Activated T-cell treated with anti-CD3 and anti-CD28 coated beads, Interleukin-2, amount 50 U/mL, for 72 hours (primary cell): ENCODE measurements around the gene ACSF3. TPM values are rescaled to one million over a fixed set of nuclear protein-coding genes. Genes with fewer than 3 reads are reported as not detected.
A peak's percentile ranks its signal among the peaks of the same experiment; 100 is the strongest.

Source experiments
- ATAC-seq, 2 donors: fragments of 150-1000 bp; cut with Tn5 transposase; replicated peaks in 1 of 2; 2 replicates each; pipeline ENCODE4 v1.10.0; 2021; ENCODE audit warnings: moderate library complexity in 2 of 2, mild to moderate bottlenecking in 1 of 2
- DNase-seq, 2 donors: peaks; one replicate each; pipeline ENCODE4 v3.0.0; 2021 to 2022; ENCODE audit warnings: mixed read lengths in 1 of 2
- H3K27ac Mint-ChIP-seq: one replicate; pipeline ENCODE4 v1.8.0; 2022; ENCODE audit warnings: mild to moderate bottlenecking, moderate library complexity, mixed read lengths
- H3K27me3 Mint-ChIP-seq: one replicate; pipeline ENCODE4 v1.8.0; 2022; ENCODE audit warnings: low read depth, mixed read lengths
- H3K36me3 Mint-ChIP-seq, 2 donors: one replicate each; pipeline ENCODE4 v1.8.0; 2022; ENCODE audit warnings: mixed read lengths in 2 of 2, mild to moderate bottlenecking in 1 of 2; ENCODE audit not compliant: insufficient read depth in 2 of 2
- H3K4me1 Mint-ChIP-seq: one replicate; pipeline ENCODE4 v1.8.0; 2022; ENCODE audit warnings: low read depth, mixed read lengths
- H3K4me3 Mint-ChIP-seq, 2 donors: one replicate each; pipeline ENCODE4 v1.8.0; 2022; ENCODE audit warnings: mild to moderate bottlenecking in 2 of 2, mixed read lengths in 2 of 2, moderate library complexity in 2 of 2
- H3K9me3 Mint-ChIP-seq, 2 donors: one replicate each; pipeline ENCODE4 v1.8.0; 2022; ENCODE audit warnings: mixed read lengths in 2 of 2
- total RNA-seq, 2 donors: library from RNA; stranded (reverse); gene quantifications; one replicate each; pipeline ENCODE4 v1.2.3, GENCODE V29; 2022

The ACSF3 gene
- total RNA-seq, 2 donors from 2014 or later, result 50.6 to 66.7 TPM

GRCh38 chr16:89140401-89140800 is 46.7 kb downstream of the ACSF3 start:
- H3K27me3 Mint-ChIP-seq, result no peaks in the 10 kb centered on the region
- no peak overlapping the region for H3K4me3 Mint-ChIP-seq
- no peaks in the 10 kb centered on the region for H3K4me1 Mint-ChIP-seq
- no peaks in the 10 kb centered on the region for H3K9me3 Mint-ChIP-seq
- ATAC-seq (no peak), DNase-seq (no peak)
- no peak overlapping the region for H3K27ac Mint-ChIP-seq
- H3K36me3 Mint-ChIP-seq, result no peaks in the 10 kb centered on the region

GRCh38 chr16:89140981-89141883 is 47.6 kb downstream of the ACSF3 start:
- Mint-ChIP-seq H3K4me1 (no peaks in the 10 kb centered on the region), H3K27me3 (no peaks in the 10 kb centered on the region), H3K4me3 (no peak overlapping the region), H3K36me3 (no peaks in the 10 kb centered on the region), H3K27ac (no peak overlapping the region), H3K9me3 (no peaks in the 10 kb centered on the region)
- no peak for ATAC-seq
- DNase-seq, result no peak

GRCh38 chr16:89141884-89142267 is 48.2 kb downstream of the ACSF3 start:
- peaks cover 0 to 4% of the 10 kb centered on the region in 2 donors for H3K36me3 Mint-ChIP-seq
- H3K27me3 Mint-ChIP-seq, result no peaks in the 10 kb centered on the region
- H3K9me3 Mint-ChIP-seq, result no peaks in the 10 kb centered on the region
- H3K4me3 Mint-ChIP-seq, result no peak overlapping the region
- H3K27ac Mint-ChIP-seq, result no peak overlapping the region
- DNase-seq (no peak), ATAC-seq (no peak)
- no peaks in the 10 kb centered on the region for H3K4me1 Mint-ChIP-seq

GRCh38 chr16:89142474-89143195 is 49.0 kb downstream of the ACSF3 start:
- no peak overlapping the region for H3K27ac Mint-ChIP-seq
- ATAC-seq, result no peak
- H3K9me3 Mint-ChIP-seq, result no peaks in the 10 kb centered on the region
- no peak for DNase-seq
- no peaks in the 10 kb centered on the region for H3K4me1 Mint-ChIP-seq
- H3K36me3 Mint-ChIP-seq, result peaks cover under 1 to 4% of the 10 kb centered on the region in 2 donors
- no peak overlapping the region for H3K4me3 Mint-ChIP-seq
- H3K27me3 Mint-ChIP-seq, result no peaks in the 10 kb centered on the region

GRCh38 chr16:89143201-89143741 is 49.6 kb downstream of the ACSF3 start:
- H3K27me3 Mint-ChIP-seq, result no peaks in the 10 kb centered on the region
- no peaks in the 10 kb centered on the region for H3K4me1 Mint-ChIP-seq
- H3K36me3 Mint-ChIP-seq, result peaks cover 3 to 4% of the 10 kb centered on the region in 2 donors
- no peaks in the 10 kb centered on the region for H3K9me3 Mint-ChIP-seq
- no peak overlapping the region for H3K4me3 Mint-ChIP-seq
- DNase-seq, result no peak
- ATAC-seq, result no peak
- H3K27ac Mint-ChIP-seq, result no peak overlapping the region

- ATAC-seq, result no peak
- Mint-ChIP-seq H3K9me3 (peaks cover 0 to 4% of the 10 kb centered on the region in 2 donors), H3K4me1 (no peaks in the 10 kb centered on the region), H3K27me3 (no peaks in the 10 kb centered on the region), H3K27ac (no peak overlapping the region), H3K36me3 (peaks cover 7 to 8% of the 10 kb centered on the region in 2 donors), H3K4me3 (no peak overlapping the region)
- DNase-seq, result no peak
Measured at GRCh38 chr16:89143911-89144675, 50.4 kb downstream of the ACSF3 start.

- DNase-seq, result no peak
- no peak overlapping the region for H3K4me3 Mint-ChIP-seq
- H3K4me1 Mint-ChIP-seq, result no peaks in the 10 kb centered on the region
- H3K27me3 Mint-ChIP-seq, result no peaks in the 10 kb centered on the region
- H3K27ac Mint-ChIP-seq, result no peak overlapping the region
- no peak for ATAC-seq
- H3K9me3 Mint-ChIP-seq, result peaks cover 0 to 4% of the 10 kb centered on the region in 2 donors
- peaks cover 7 to 13% of the 10 kb centered on the region in 2 donors for H3K36me3 Mint-ChIP-seq
Measured at GRCh38 chr16:89144681-89145080, 51.0 kb downstream of the ACSF3 start.

GRCh38 chr16:89145406-89146161 is 51.9 kb downstream of the ACSF3 start:
- no peak overlapping the region for H3K4me3 Mint-ChIP-seq
- DNase-seq, result no peak
- no peak overlapping the region for H3K27ac Mint-ChIP-seq
- no peaks in the 10 kb centered on the region for H3K27me3 Mint-ChIP-seq
- no peaks in the 10 kb centered on the region for H3K4me1 Mint-ChIP-seq
- ATAC-seq, result no peak
- H3K9me3 Mint-ChIP-seq, result peaks cover 0 to 4% of the 10 kb centered on the region in 2 donors
- peaks cover 7 to 14% of the 10 kb centered on the region in 2 donors for H3K36me3 Mint-ChIP-seq

GRCh38 chr16:89146211-89147005 is 52.8 kb downstream of the ACSF3 start:
- ATAC-seq, result no peak

GRCh38 chr16:89147085-89147817 is 53.6 kb downstream of the ACSF3 start:
- H3K9me3 Mint-ChIP-seq, result peaks cover 0 to 4% of the 10 kb centered on the region in 2 donors
- H3K4me3 Mint-ChIP-seq, result no peak overlapping the region
- H3K36me3 Mint-ChIP-seq, result peaks cover 7 to 20% of the 10 kb centered on the region in 2 donors
- no peaks in the 10 kb centered on the region for H3K4me1 Mint-ChIP-seq
- H3K27me3 Mint-ChIP-seq, result no peaks in the 10 kb centered on the region
- ATAC-seq (no peak), DNase-seq (no peak)
- peak overlapping the region; percentile 40 for H3K27ac Mint-ChIP-seq

More at GRCh38 chr16:89146211-89147005, 52.8 kb downstream of the ACSF3 start:
- H3K4me1 Mint-ChIP-seq, result no peaks in the 10 kb centered on the region
- no peak for DNase-seq
- H3K27me3 Mint-ChIP-seq, result no peaks in the 10 kb centered on the region
- peaks cover 0 to 4% of the 10 kb centered on the region in 2 donors for H3K9me3 Mint-ChIP-seq
- peak overlapping the region; percentile 61 for H3K27ac Mint-ChIP-seq
- peaks cover 7 to 20% of the 10 kb centered on the region in 2 donors for H3K36me3 Mint-ChIP-seq
- H3K4me3 Mint-ChIP-seq, result no peak overlapping the region

GRCh38 chr16:89149386-89149785 is 55.7 kb downstream of the ACSF3 start:
- H3K27ac Mint-ChIP-seq, result no peak overlapping the region

More at GRCh38 chr16:89149386-89149785, 55.7 kb downstream of the ACSF3 start:
- Mint-ChIP-seq H3K4me1 (no peaks in the 10 kb centered on the region), H3K27me3 (no peaks in the 10 kb centered on the region), H3K4me3 (no peak overlapping the region), H3K9me3 (peaks cover 0 to 4% of the 10 kb centered on the region in 2 donors), H3K36me3 (peaks cover 7 to 20% of the 10 kb centered on the region in 2 donors)
- DNase-seq (no peak), ATAC-seq (no peak)
